GM20431 (cell line): ENCODE data around the gene PARVG.

ENCODE experiments used
- in situ Hi-C: fragments of 300-500 bp; cut with MseI, MboI; formaldehyde crosslinking; loops from one replicate; pipeline ENCODE4 v1.15.0; 2020; ENCODE audit warnings: low sequenced_read_pairs; ENCODE audit not compliant: unreplicated experiment

PARVG gene

DNA sequence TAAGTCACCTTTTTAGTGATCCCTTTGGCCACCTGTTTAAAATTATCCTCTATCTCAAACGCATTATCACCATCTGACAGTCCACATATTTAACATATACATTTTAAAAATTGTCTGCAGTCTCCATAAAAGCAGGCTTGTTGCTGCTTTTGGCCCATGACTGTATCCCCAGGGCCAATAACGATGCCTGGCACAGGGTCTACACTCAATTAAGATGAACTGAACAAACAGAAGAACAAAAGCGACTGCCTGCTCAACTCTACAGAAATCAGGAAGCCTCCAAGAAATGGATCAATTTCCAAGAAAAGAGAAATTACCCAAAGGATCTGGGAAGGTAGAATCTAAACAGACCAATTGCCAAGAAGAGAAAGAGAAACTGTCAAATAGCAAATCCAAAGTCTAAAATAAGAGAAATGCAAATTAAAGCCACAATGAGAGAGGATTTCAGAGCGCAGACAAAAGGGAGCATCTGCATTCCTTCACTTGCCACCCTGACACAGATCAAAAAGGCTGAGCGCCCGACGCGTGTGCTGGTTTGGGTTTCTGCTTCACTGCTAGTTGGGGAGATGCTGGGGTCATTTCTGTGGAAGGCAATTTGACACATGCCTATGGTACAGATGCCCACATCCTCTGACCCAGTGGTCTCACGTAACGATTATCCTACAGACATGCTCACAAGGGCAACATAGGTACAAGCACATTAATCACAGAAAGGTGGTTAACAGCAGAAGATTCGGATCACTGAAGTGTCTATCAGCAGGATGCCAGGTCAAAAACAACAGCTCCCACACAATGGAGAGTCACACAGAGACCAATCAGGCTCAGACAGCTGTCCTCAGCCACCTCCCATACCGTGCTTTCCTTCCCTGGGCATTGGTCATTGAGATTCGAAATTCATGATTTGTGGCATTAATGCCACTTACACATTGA, 76.1 kb downstream of the PARVG start:
- in situ Hi-C loops = no loop called here
